AG09319 (cell line): ENCODE data around the gene CAP1.
"Not testable (repeated sequence)": the region's sequence is repeated elsewhere in the genome, so short reads cannot be mapped to it uniquely, and the experiment has no call there.

Experiments used
- DNase-seq: peaks from one replicate; pipeline ENCODE4 v3.0.0-alpha.2; 2010; ENCODE audit warnings: low read depth; ENCODE audit errors: extremely low read depth
- TF ChIP-seq, protein P1 (sequence below): IDR thresholded peaks from 2 replicates; pipeline ENCODE4 v1.5.1; 2011; ENCODE audit warnings: low read depth, mild to moderate bottlenecking, inconsistent platforms, low read length, moderate library complexity

The CAP1 gene

DNA sequence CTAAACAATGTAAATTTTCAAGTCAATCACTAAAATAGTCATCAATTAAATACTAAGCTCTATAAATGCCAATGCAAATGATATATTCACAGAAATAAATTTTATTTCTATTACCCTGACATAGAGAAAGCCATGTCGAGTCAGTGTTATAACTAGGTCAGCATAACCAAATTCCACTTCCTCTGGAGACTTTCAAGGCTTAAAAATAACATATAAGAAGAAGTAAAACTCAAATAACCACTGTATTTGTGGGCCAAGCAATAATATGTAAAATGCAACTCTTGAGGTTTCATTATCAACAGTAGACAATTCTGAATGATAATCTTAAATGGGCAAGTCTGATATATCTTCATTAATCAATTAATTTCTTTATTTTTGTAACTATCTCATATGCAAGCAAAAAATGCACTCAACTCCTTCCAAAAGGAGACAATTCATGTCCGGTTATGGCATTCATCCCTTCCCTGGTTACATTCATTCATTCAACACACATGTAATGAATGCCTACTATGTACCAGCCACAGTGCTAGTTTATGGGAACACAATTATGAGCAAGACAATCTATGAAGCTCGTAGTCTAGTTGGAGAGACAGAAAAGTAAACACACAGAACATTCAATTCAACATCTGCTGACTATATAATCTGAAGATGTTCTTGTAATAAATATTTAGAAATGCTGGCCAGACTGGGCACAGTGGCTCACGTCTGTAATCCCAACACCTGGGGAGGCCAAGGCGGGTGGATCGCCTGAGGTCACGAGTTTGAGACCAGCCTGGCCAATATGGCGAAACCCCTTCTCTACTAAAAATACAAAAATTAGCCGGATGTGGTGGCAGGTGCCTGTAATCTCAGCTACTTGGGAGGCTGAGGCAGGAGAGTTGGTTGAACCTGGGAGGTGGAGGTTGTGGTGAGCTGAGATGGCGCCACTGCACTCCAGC lies 37.1 kb upstream of the CAP1 start:
- no peak for DNase-seq
- TF ChIP-seq, protein P1, sequence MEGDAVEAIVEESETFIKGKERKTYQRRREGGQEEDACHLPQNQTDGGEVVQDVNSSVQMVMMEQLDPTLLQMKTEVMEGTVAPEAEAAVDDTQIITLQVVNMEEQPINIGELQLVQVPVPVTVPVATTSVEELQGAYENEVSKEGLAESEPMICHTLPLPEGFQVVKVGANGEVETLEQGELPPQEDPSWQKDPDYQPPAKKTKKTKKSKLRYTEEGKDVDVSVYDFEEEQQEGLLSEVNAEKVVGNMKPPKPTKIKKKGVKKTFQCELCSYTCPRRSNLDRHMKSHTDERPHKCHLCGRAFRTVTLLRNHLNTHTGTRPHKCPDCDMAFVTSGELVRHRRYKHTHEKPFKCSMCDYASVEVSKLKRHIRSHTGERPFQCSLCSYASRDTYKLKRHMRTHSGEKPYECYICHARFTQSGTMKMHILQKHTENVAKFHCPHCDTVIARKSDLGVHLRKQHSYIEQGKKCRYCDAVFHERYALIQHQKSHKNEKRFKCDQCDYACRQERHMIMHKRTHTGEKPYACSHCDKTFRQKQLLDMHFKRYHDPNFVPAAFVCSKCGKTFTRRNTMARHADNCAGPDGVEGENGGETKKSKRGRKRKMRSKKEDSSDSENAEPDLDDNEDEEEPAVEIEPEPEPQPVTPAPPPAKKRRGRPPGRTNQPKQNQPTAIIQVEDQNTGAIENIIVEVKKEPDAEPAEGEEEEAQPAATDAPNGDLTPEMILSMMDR: no peak

DNA sequence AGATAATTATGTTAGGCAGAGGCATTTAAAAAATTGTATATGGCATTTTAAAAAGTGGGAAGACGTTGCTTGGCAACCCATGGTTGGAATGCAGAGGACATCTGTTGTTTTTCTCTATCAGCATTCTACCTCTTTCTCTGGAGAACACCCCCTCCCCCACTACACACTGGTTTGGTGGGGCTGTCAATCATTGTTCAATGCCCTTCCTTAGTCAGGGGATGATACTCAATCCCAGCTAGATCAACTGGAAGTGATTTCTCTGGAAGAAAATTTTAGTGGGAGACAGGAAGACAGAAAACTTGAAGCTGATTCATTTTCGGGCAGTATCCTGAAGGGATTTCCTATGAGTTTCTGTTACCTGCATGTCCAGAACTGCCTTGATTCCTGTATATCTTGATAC lies 35.7 kb upstream of the CAP1 start:
- TF ChIP-seq, protein P1: no peak
- no peak for DNase-seq

- DNase-seq: not testable (repeated sequence)
Measured at GRCh38 chr1:40007481-40008034, 33.0 kb upstream of the CAP1 start.

GRCh38 chr1:40011198-40011597 lies 29.3 kb upstream of the CAP1 start:
- no peak for DNase-seq
- TF ChIP-seq, protein P1: no peak

DNA sequence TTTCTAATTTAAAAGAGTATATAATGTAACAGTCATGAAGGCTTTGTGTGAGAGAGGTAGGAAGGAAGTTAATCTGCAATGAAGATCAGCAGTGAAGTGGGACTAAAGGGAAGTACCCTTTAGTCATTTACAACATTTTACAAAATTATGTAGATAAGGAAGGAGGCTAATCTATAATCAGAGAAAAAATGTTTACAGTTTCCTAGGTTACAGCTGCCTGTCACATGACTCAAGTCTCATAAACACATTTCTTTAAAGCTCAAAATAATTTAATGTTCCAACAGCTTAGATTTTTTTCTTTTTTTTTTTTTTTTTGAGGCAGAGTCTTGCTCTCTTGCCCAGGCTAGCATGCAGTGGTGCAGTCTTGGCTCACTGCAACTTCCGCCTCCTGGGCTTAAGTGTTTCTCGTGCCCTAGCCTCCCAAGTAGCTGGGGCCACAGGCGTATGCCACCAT lies 26.2 kb upstream of the CAP1 start:
- no peak for DNase-seq
- TF ChIP-seq, protein P1: no peak

- DNase-seq: no peak
- TF ChIP-seq, protein P1: no peak
Measured at GRCh38 chr1:40014812-40015594, 25.5 kb upstream of the CAP1 start.

GRCh38 chr1:40017951-40018575 lies 22.5 kb upstream of the CAP1 start:
- DNase-seq: no peak

More at GRCh38 chr1:40017951-40018575, 22.5 kb upstream of the CAP1 start:
- TF ChIP-seq, protein P1: no peak
